ES-I3 (cell line): ENCODE data around the gene HOGA1.
A peak's percentile ranks its signal among the peaks of the same experiment; 100 is the strongest.
"Not testable (repeated sequence)": the region's sequence is repeated elsewhere in the genome, so short reads cannot be mapped to it uniquely, and the experiment has no call there.

ENCODE experiments used
- H3K36me3 ChIP-seq: 2 replicates; pipeline ENCODE4 v1.6.1; 2013; ENCODE audit warnings: mild to moderate bottlenecking, low read length, control low read depth, moderate library complexity; ENCODE audit not compliant: insufficient read depth
- H3K4me1 ChIP-seq: 2 replicates; pipeline ENCODE4 v1.6.1; 2013; ENCODE audit warnings: mild to moderate bottlenecking, control low read depth, low read length; ENCODE audit not compliant: insufficient read depth
- H3K9ac ChIP-seq: 2 replicates; pipeline ENCODE4 v1.6.1; 2013; ENCODE audit warnings: low read depth, mild to moderate bottlenecking, low read length, moderate library complexity
- H3K9me3 ChIP-seq: 2 replicates; pipeline ENCODE4 v1.6.1; 2013; ENCODE audit warnings: mild to moderate bottlenecking, low read length, moderate library complexity; ENCODE audit not compliant: control insufficient read depth, insufficient read depth

The HOGA1 gene

GRCh38 chr10:97633921-97634320, 49.7 kb downstream of the HOGA1 start:
- peak overlapping the region; percentile 74 for H3K9ac ChIP-seq
- no peaks in the 10 kb centered on the region for H3K36me3 ChIP-seq
- no peaks in the 10 kb centered on the region for H3K9me3 ChIP-seq
- H3K4me1 ChIP-seq: no peaks in the 10 kb centered on the region

GRCh38 chr10:97635577-97635976, 51.4 kb downstream of the HOGA1 start:
- no peak overlapping the region for H3K9ac ChIP-seq
- H3K36me3 ChIP-seq: no peaks in the 10 kb centered on the region
- H3K9me3 ChIP-seq: no peaks in the 10 kb centered on the region
- no peaks in the 10 kb centered on the region for H3K4me1 ChIP-seq

DNA sequence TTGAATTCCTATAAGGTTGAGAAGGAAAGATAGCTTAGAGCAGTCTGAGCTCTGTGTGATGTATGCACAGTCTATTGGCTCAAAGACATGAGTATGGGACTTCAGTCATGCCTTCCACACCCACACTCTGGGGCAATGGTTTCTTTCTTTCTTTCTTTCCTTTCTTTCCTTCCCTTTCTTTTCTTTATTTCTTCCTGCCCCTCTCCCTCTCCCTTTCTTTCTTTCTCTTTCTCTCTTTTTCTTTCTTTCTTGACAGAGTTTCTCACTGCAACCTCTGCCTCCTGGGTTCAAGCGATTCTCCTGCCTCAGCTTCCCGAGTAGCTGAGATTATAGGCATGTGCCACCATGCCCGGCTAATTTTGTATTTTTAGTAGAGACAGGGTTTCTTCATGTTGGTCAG, 54.9 kb downstream of the HOGA1 start:
- not testable (repeated sequence) for H3K36me3 ChIP-seq, H3K9ac ChIP-seq, H3K9me3 ChIP-seq, H3K4me1 ChIP-seq

- H3K4me1 ChIP-seq: 0 out of 2 replicates have a peak, but pooled peaks cover 6% of the 10 kb centered on the region
- no peaks in the 10 kb centered on the region for H3K9me3 ChIP-seq
- peak within 1 kb of the TSS; percentile 82 for H3K9ac ChIP-seq
- H3K36me3 ChIP-seq: peaks cover 12% of the 10 kb centered on the region; the same call in 1 of the 2 replicates
Observed at GRCh38 chr10:97640174-97640867, 56.1 kb downstream of the HOGA1 start, which contains the start of gene PI4K2A. PI4K2A (plus strand) TSS chr10:97640671; CDS start chr10:97640743, 72 bp downstream.

GRCh38 chr10:97640868-97641811, 57.0 kb downstream of the HOGA1 start:
- peaks cover 12% of the 10 kb centered on the region; the same call in 1 of the 2 replicates for H3K36me3 ChIP-seq
- peak overlapping the region; percentile 82 for H3K9ac ChIP-seq
- no peaks in the 10 kb centered on the region for H3K9me3 ChIP-seq
- H3K4me1 ChIP-seq: 0 out of 2 replicates have a peak, but pooled peaks cover 6% of the 10 kb centered on the region

DNA sequence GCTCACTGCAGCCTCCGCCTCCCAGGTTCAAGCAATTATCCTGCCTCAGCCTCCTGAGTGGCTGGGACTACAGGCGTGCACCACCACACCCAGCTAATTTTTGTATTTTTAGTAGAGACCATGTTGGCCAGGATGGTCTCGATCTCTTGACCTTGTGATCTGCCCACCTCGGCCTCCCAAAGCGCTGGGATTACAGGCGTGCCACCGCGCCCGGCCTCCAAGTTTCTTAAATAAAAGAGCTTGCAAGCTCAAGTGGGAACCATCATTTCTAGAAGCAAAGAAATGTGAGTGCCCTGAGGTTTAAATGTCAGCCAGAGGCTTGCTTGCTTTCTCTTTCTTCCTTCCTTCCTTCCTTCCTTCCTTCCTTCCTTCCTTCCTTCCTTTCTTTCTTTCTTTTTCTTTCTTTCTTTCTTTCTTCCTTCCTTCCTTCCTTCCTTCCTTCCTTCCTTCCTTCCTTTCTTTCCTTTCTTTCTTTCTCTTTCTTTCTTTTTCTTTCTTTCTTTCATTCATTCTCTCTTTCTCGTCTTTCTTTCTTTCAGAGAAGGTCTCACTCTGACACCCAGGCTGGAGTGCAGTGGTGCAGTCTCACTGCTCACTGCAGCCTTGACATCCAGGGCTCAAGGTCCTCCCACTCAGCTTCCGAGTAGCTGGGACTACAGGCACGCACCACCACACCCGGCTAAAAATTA, 58.4 kb downstream of the HOGA1 start:
- H3K9me3 ChIP-seq, H3K9ac ChIP-seq, H3K4me1 ChIP-seq: not testable (repeated sequence)
- peaks cover 15% of the 10 kb centered on the region; the same call in 1 of the 2 replicates for H3K36me3 ChIP-seq

DNA sequence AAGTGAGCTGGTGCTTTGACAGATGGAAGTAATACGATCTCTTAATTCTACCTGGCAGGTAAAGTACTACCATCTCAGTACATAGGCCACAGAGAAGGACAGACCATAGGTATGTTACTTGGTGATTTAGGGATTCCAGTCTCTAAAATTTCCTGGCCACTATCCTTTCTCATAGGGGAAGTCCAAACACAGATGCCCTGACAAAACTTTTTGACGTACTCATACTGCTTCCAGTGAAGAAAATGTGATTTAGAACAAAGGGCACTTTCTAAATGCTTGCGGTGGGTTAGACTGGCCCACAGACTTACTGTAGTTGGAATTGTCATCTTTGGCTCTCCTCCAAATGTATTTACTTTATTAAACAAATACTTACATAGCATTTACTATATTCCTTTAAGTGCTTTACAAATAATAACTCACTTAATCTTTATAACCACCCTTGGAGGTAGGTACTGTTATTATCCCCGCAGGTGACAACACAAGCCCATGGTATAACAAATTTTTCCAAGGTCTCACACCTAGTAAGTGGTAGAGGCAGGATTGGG, 59.3 kb downstream of the HOGA1 start:
- H3K36me3 ChIP-seq: peaks cover 15% of the 10 kb centered on the region; the same call in 1 of the 2 replicates

GRCh38 chr10:97644936-97645335, 60.7 kb downstream of the HOGA1 start:
- Histone ChIP-seq H3K9ac (no peak overlapping the region), H3K9me3 (no peaks in the 10 kb centered on the region), H3K36me3 (peaks cover 15% of the 10 kb centered on the region; the same call in 1 of the 2 replicates), H3K4me1 (peaks cover 24% of the 10 kb centered on the region)

More for the DNA sequence above, 59.3 kb downstream of the HOGA1 start:
- H3K4me1 ChIP-seq: peaks cover 15% of the 10 kb centered on the region
- no peaks in the 10 kb centered on the region for H3K9me3 ChIP-seq
- H3K9ac ChIP-seq: no peak overlapping the region

GRCh38 chr10:97647556-97647955, 63.4 kb downstream of the HOGA1 start:
- Histone ChIP-seq H3K36me3 (peaks cover 26% of the 10 kb centered on the region), H3K9ac (no peak overlapping the region), H3K4me1 (peaks cover 27% of the 10 kb centered on the region), H3K9me3 (no peaks in the 10 kb centered on the region)

- H3K36me3 ChIP-seq: peaks cover 28% of the 10 kb centered on the region
Observed at GRCh38 chr10:97648562-97649404, 64.6 kb downstream of the HOGA1 start.

GRCh38 chr10:97649405-97649750, 65.2 kb downstream of the HOGA1 start:
- H3K9ac ChIP-seq, H3K9me3 ChIP-seq: not testable (repeated sequence)
- peaks cover 25% of the 10 kb centered on the region for H3K36me3 ChIP-seq
- H3K4me1 ChIP-seq: peaks cover 27% of the 10 kb centered on the region

More at GRCh38 chr10:97648562-97649404, 64.6 kb downstream of the HOGA1 start:
- no peaks in the 10 kb centered on the region for H3K9me3 ChIP-seq
- H3K9ac ChIP-seq: no peak overlapping the region; the same call in 1 of the 2 replicates
- peaks cover 27% of the 10 kb centered on the region for H3K4me1 ChIP-seq

- Histone ChIP-seq H3K9me3 (no peaks in the 10 kb centered on the region), H3K4me1 (peaks cover 27% of the 10 kb centered on the region), H3K9ac (no peak overlapping the region), H3K36me3 (peaks cover 22% of the 10 kb centered on the region)
Observed at GRCh38 chr10:97650726-97651125, 66.5 kb downstream of the HOGA1 start.

GRCh38 chr10:97651773-97652172, 67.6 kb downstream of the HOGA1 start:
- Histone ChIP-seq H3K9ac (no peak overlapping the region), H3K4me1 (peaks cover 27% of the 10 kb centered on the region), H3K9me3 (no peaks in the 10 kb centered on the region), H3K36me3 (peaks cover 25% of the 10 kb centered on the region)
